Astrocyte (in vitro differentiated cells and primary cell): ENCODE data around the gene CREB3L1.

Source experiments
- EZH2 ChIP-seq: IDR thresholded peaks from 2 replicates; pipeline ENCODE4 v1.6.1; 2012; ENCODE audit warnings: mild to moderate bottlenecking, low read length, inconsistent platforms; ENCODE audit not compliant: insufficient read depth
- TF ChIP-seq, protein P1 (sequence below): IDR thresholded peaks from 2 replicates; pipeline ENCODE4 v1.5.1; 2011; ENCODE audit warnings: low read depth, mild to moderate bottlenecking, inconsistent platforms, low read length, moderate library complexity; ENCODE audit not compliant: insufficient read depth

GRCh38 chr11:46246521-46246920 lies 30.9 kb upstream of the CREB3L1 start:
- TF ChIP-seq, protein P1, sequence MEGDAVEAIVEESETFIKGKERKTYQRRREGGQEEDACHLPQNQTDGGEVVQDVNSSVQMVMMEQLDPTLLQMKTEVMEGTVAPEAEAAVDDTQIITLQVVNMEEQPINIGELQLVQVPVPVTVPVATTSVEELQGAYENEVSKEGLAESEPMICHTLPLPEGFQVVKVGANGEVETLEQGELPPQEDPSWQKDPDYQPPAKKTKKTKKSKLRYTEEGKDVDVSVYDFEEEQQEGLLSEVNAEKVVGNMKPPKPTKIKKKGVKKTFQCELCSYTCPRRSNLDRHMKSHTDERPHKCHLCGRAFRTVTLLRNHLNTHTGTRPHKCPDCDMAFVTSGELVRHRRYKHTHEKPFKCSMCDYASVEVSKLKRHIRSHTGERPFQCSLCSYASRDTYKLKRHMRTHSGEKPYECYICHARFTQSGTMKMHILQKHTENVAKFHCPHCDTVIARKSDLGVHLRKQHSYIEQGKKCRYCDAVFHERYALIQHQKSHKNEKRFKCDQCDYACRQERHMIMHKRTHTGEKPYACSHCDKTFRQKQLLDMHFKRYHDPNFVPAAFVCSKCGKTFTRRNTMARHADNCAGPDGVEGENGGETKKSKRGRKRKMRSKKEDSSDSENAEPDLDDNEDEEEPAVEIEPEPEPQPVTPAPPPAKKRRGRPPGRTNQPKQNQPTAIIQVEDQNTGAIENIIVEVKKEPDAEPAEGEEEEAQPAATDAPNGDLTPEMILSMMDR, result no peak
- TF ChIP-seq EZH2, result no peak
